Measurements from ENCODE around the gene TMSB4X.

DNA sequence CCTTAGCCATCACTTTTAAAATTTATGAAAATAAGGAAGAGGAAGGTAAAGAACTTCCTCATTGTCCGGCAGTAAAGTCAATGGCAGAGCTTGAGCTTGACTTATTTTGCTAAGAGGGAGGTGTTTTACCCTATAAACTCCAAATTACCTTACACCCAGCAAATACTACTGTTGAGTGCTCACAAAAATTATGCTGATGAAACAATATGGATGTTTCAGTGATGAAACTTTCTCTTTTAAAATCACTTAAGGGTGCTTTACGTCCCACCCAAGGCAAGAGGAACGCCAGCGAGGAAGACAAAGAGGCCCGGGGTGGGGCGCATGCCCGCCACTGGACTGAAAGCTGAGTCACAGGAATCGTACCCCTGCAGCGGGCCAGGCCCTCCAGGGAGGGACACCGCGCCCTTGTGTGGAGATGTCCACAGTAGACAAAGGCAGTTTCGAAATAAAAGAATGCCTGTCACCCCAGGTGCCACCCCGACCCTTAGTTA lies 560 bp upstream of the TMSB4X start:
- TF ChIP-seq, protein P1, sequence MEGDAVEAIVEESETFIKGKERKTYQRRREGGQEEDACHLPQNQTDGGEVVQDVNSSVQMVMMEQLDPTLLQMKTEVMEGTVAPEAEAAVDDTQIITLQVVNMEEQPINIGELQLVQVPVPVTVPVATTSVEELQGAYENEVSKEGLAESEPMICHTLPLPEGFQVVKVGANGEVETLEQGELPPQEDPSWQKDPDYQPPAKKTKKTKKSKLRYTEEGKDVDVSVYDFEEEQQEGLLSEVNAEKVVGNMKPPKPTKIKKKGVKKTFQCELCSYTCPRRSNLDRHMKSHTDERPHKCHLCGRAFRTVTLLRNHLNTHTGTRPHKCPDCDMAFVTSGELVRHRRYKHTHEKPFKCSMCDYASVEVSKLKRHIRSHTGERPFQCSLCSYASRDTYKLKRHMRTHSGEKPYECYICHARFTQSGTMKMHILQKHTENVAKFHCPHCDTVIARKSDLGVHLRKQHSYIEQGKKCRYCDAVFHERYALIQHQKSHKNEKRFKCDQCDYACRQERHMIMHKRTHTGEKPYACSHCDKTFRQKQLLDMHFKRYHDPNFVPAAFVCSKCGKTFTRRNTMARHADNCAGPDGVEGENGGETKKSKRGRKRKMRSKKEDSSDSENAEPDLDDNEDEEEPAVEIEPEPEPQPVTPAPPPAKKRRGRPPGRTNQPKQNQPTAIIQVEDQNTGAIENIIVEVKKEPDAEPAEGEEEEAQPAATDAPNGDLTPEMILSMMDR (IDR thresholded peaks at IDR 0.05) = no peak
- TF ChIP-seq POLR2AphosphoS5 (IDR thresholded peaks at IDR 0.05; ENCODE audit: low read depth, low read length) (no peak), TCF7L2 (IDR thresholded peaks at IDR 0.05; ENCODE audit: low read depth, low read length) (no peak), REST (IDR thresholded peaks at IDR 0.05; ENCODE audit: insufficient read depth in 1 of 2, low read depth in 2 of 2, low read length in 1 of 2) (no peak)

All from Panc1 (cell line).